Subcutaneous abdominal adipose tissue (tissue), 5 donors: ENCODE results near the gene RNF17.
"Not testable (repeated sequence)": the region's sequence is repeated elsewhere in the genome, so short reads cannot be mapped to it uniquely, and the experiment has no call there.

ENCODE experiments used
- H3K27ac ChIP-seq: one replicate; pipeline ENCODE4 v1.7.0; 2013; ENCODE audit warnings: low read depth, mild to moderate bottlenecking, inconsistent platforms, low read length, moderate library complexity
- H3K27me3 ChIP-seq, 5 donors: one replicate each; pipeline ENCODE4 v1.7.0; 2013; ENCODE audit warnings: low read length in 5 of 5, inconsistent platforms in 1 of 5; ENCODE audit not compliant: control insufficient read depth in 5 of 5, insufficient read depth in 4 of 5
- H3K36me3 ChIP-seq, 5 donors: one replicate each; pipeline ENCODE4 v1.7.0; 2013; ENCODE audit warnings: low read length in 5 of 5; ENCODE audit not compliant: control insufficient read depth in 5 of 5, insufficient read depth in 5 of 5
- H3K4me1 ChIP-seq, 5 donors: one replicate each; pipeline ENCODE4 v1.7.0; 2013; ENCODE audit warnings: low read length in 5 of 5, mild to moderate bottlenecking in 3 of 5, moderate library complexity in 1 of 5; ENCODE audit not compliant: control insufficient read depth in 5 of 5, insufficient read depth in 5 of 5
- H3K4me3 ChIP-seq, 5 donors: one replicate each; pipeline ENCODE4 v1.7.0; 2013; ENCODE audit warnings: low read length in 5 of 5, low read depth in 1 of 5
- H3K9ac ChIP-seq, 5 donors: one replicate each; pipeline ENCODE4 v1.7.0; 2013; ENCODE audit warnings: low read length in 5 of 5, mild to moderate bottlenecking in 4 of 5, moderate library complexity in 3 of 5
- H3K9me3 ChIP-seq, 5 donors: one replicate each; pipeline ENCODE4 v1.7.0; 2013; ENCODE audit warnings: low read length in 5 of 5; ENCODE audit not compliant: control insufficient read depth in 5 of 5
- donor health status: healthy.
- donor health status: healthy.
- donor health status: healthy.
- donor health status: healthy.
- donor health status: healthy.

Gene RNF17

GRCh38 chr13:24727731-24728601 lies 36.0 kb upstream of the RNF17 start:
- H3K4me1 ChIP-seq, result peaks cover 0 to 3% (median 0%) of the 10 kb centered on the region in 5 donors
- no peak overlapping the region for H3K4me3 ChIP-seq
- no peak overlapping the region for H3K27ac ChIP-seq
- peaks cover 0 to 5% (median 0%) of the 10 kb centered on the region in 5 donors for H3K9me3 ChIP-seq
- peaks cover 0 to 4% (median 0%) of the 10 kb centered on the region in 5 donors for H3K27me3 ChIP-seq
- H3K9ac ChIP-seq, result no peak overlapping the region
- H3K36me3 ChIP-seq, result no peaks in the 10 kb centered on the region

GRCh38 chr13:24730873-24731567 lies 32.9 kb upstream of the RNF17 start:
- H3K36me3 ChIP-seq, H3K9ac ChIP-seq, H3K27me3 ChIP-seq, H3K9me3 ChIP-seq, H3K27ac ChIP-seq, H3K4me3 ChIP-seq, H3K4me1 ChIP-seq: not testable (repeated sequence)

GRCh38 chr13:24734950-24735349 lies 29.0 kb upstream of the RNF17 start:
- H3K4me3 ChIP-seq, result no peak overlapping the region
- peaks cover 0 to 5% (median 0%) of the 10 kb centered on the region in 5 donors for H3K9me3 ChIP-seq
- no peak overlapping the region for H3K9ac ChIP-seq
- H3K4me1 ChIP-seq, result no peaks in the 10 kb centered on the region
- no peaks in the 10 kb centered on the region for H3K27me3 ChIP-seq
- H3K27ac ChIP-seq, result no peak overlapping the region
- H3K36me3 ChIP-seq, result no peaks in the 10 kb centered on the region

GRCh38 chr13:24737042-24737441 lies 26.9 kb upstream of the RNF17 start:
- Histone ChIP-seq H3K4me3 (no peak overlapping the region), H3K36me3 (no peaks in the 10 kb centered on the region), H3K9me3 (no peaks in the 10 kb centered on the region), H3K27ac (no peak overlapping the region), H3K4me1 (peaks cover 0 to 3% (median 0%) of the 10 kb centered on the region in 5 donors), H3K27me3 (no peaks in the 10 kb centered on the region), H3K9ac (no peak overlapping the region)

DNA sequence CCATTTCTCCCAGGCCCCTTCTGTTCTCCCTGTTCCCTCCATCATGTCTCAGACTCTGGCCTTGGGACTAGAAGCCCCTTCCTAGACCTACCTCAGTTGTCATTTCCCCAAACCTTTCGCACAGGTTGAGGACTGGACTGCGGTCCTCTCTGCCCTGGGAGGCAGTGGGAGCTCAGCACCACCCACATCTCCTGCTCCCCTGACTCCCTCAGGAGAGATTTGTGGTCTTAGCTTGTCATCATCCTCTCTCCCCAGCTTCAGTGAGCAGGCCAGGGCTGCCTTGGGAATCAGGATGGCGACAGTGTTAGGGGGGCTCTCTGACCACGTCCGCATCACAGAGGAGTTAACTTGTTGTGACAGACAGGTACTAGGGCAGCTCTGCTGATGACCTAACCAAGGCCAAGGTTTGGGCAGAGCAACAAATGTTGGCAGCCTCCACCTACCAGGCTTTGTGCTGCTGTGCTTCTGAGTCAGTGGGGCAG lies 25.6 kb upstream of the RNF17 start:
- peaks cover 0 to 5% (median 0%) of the 10 kb centered on the region in 5 donors for H3K4me1 ChIP-seq
- peaks cover 0 to 5% (median 0%) of the 10 kb centered on the region in 5 donors for H3K27me3 ChIP-seq
- no peaks in the 10 kb centered on the region for H3K36me3 ChIP-seq
- no peak overlapping the region for H3K27ac ChIP-seq
- H3K4me3 ChIP-seq, result no peak overlapping the region
- no peaks in the 10 kb centered on the region for H3K9me3 ChIP-seq
- H3K9ac ChIP-seq, result no peak overlapping the region

- no peaks in the 10 kb centered on the region for H3K9me3 ChIP-seq
- peaks cover 0 to 5% (median 0%) of the 10 kb centered on the region in 5 donors for H3K4me1 ChIP-seq
- H3K4me3 ChIP-seq, result no peak overlapping the region
- H3K27ac ChIP-seq, result no peak overlapping the region
- no peaks in the 10 kb centered on the region for H3K36me3 ChIP-seq
- no peak overlapping the region for H3K9ac ChIP-seq
- H3K27me3 ChIP-seq, result peaks cover 9 to 17% (median 13%) of the 10 kb centered on the region in 5 donors
These were observed 23.7 kb upstream of the RNF17 start for GRCh38 chr13:24740014-24740890.

DNA sequence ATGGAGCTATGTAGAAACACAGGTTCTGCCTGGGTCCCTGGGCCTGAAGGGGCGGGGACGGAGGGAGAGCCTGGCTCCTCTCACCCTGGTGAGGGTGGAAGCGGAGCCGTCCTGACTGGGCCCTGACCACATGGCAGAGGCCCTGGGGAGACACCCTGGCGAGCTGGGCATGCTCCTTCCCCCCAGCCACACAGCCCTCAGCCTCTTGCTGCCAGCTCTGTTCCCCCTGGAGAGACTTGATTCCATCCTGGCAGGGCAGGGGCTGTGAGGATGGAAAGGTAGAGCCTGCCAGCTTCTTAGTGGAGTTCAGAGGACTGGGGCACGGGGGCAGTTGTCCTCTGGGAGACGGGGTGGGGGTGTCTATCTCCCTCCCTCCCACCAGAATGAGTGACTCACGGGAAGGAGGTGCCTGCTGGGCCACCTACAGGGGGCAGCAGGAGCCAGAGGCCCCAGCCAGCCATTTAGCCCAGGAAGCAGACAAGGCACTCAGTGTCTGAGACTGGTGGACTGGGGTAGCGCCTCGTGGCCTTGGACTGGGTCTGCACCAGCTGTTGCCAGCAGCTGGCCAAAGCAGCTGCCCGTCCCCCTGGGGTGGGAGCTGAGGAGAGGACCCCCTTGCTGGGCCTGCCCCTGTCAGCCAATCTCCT lies 22.8 kb upstream of the RNF17 start:
- Histone ChIP-seq H3K36me3 (no peaks in the 10 kb centered on the region), H3K4me3 (no peak overlapping the region), H3K9me3 (no peaks in the 10 kb centered on the region), H3K27ac (no peak overlapping the region), H3K27me3 (peaks cover 16 to 26% (median 20%) of the 10 kb centered on the region in 5 donors), H3K9ac (no peak overlapping the region), H3K4me1 (peaks cover 0 to 8% (median 1%) of the 10 kb centered on the region in 5 donors)

- Histone ChIP-seq H3K4me1 (peaks cover 0 to 14% (median 6%) of the 10 kb centered on the region in 5 donors), H3K9me3 (no peaks in the 10 kb centered on the region), H3K36me3 (no peaks in the 10 kb centered on the region), H3K27ac (no peak overlapping the region), H3K4me3 (no peak overlapping the region), H3K9ac (no peak overlapping the region), H3K27me3 (peaks cover 21 to 32% (median 23%) of the 10 kb centered on the region in 5 donors)
These were observed 22.2 kb upstream of the RNF17 start for GRCh38 chr13:24741791-24742190.

- Histone ChIP-seq H3K9ac (no peak overlapping the region), H3K9me3 (no peaks in the 10 kb centered on the region), H3K27ac (no peak overlapping the region), H3K4me3 (no peak overlapping the region), H3K4me1 (peaks cover 0 to 19% (median 11%) of the 10 kb centered on the region in 5 donors), H3K27me3 (peaks cover 26 to 36% (median 28%) of the 10 kb centered on the region in 5 donors), H3K36me3 (no peaks in the 10 kb centered on the region)
These were observed 21.7 kb upstream of the RNF17 start for GRCh38 chr13:24742294-24742693.
